Caco-2 (cell line): ENCODE data around the gene CELA2B. TPM values are rescaled to one million over a fixed set of nuclear protein-coding genes. Genes with fewer than 3 reads are reported as not detected.
"Not testable (repeated sequence)": the region's sequence is repeated elsewhere in the genome, so short reads cannot be mapped to it uniquely, and the experiment has no call there.

Experiments
- BruUV-seq: library from RNA; stranded (reverse); fragments of 400-500 nt; replicated peaks from 2 replicates; lab custom pipeline; 2021; lab: Mats Ljungman, UMichigan
- CTCF ChIA-PET: fragments of 300-600 bp; sonication (Branson Sonifier 250); formaldehyde crosslinking; loops from one replicate; lab custom pipeline; 2022; ENCODE audit warnings: antibody characterized with exemption; lab: Charles Lee
- POLR2A ChIA-PET: fragments of 300-600 bp; sonication (Branson Sonifier 250); formaldehyde crosslinking; loops from one replicate; lab custom pipeline; 2022; ENCODE audit warnings: antibody characterized with exemption; lab: Charles Lee
- DNase-seq, 2 experiments: peaks; one replicate each; pipeline versions ENCODE4 v3.0.0 to v3.0.0-alpha.2; 2020 to 2022
- H3K27me3 ChIP-seq: replicated peaks from 2 replicates; pipeline ENCODE4 v1.6.0; 2011; ENCODE audit warnings: low read length; ENCODE audit not compliant: control insufficient read depth, insufficient read depth
- H3K36me3 ChIP-seq: 2 replicates; pipeline ENCODE4 v1.5.1; 2011; ENCODE audit warnings: low read length; ENCODE audit not compliant: control insufficient read depth, insufficient read depth
- H3K4me1 ChIP-seq: fragments of 250-450 bp; sonication (Bioruptor Pico); 2 replicates; pipeline ENCODE4 v1.5.1; 2020; ENCODE audit warnings: mild to moderate bottlenecking
- H3K4me3 ChIP-seq: 2 replicates; pipeline ENCODE4 v1.5.1; 2011; ENCODE audit warnings: low read depth, mild to moderate bottlenecking, control low read depth, low read length
- H3K9me3 ChIP-seq: fragments of 250-450 bp; sonication (Bioruptor Pico); 2 replicates; pipeline ENCODE4 v1.5.1; 2020; ENCODE audit warnings: mild to moderate bottlenecking, moderate library complexity
- H3K27ac Mint-ChIP-seq: one replicate; pipeline ENCODE4 v1.8.0; 2022; ENCODE audit warnings: mixed read lengths; ENCODE audit not compliant: unreplicated experiment
- H3K27me3 Mint-ChIP-seq: one replicate; pipeline ENCODE4 v1.8.0; 2022; ENCODE audit warnings: mixed read lengths; ENCODE audit not compliant: insufficient read depth, unreplicated experiment
- H3K36me3 Mint-ChIP-seq: one replicate; pipeline ENCODE4 v1.8.0; 2022; ENCODE audit warnings: mild to moderate bottlenecking, mixed read lengths; ENCODE audit not compliant: insufficient read depth, unreplicated experiment
- H3K4me1 Mint-ChIP-seq: one replicate; pipeline ENCODE4 v1.8.0; 2022; ENCODE audit warnings: low read depth, mixed read lengths; ENCODE audit not compliant: unreplicated experiment
- H3K4me3 Mint-ChIP-seq: one replicate; pipeline ENCODE4 v1.8.0; 2022; ENCODE audit warnings: mild to moderate bottlenecking, moderate library complexity, mixed read lengths; ENCODE audit not compliant: unreplicated experiment
- H3K9me3 Mint-ChIP-seq: one replicate; pipeline ENCODE4 v1.8.0; 2022; ENCODE audit warnings: mixed read lengths; ENCODE audit not compliant: unreplicated experiment
- intact Hi-C: fragments of 100-400 bp; cut with micrococcal nuclease; formaldehyde crosslinking; loops from one replicate; pipeline ENCODE4 v1.10.0; 2022; ENCODE audit not compliant: unreplicated experiment
- total RNA-seq: library from RNA; stranded (reverse); gene quantifications from 2 replicates; pipeline ENCODE4 v1.2.3, GENCODE V29; 2022
- TF ChIP-seq, protein P1 (sequence below), 2 experiments: fragments of 200-600 bp in 1 of 2; IDR thresholded peaks; 1 replicate in 1 of 2; 2 replicates in 1 of 2; pipeline versions ENCODE4 v1.5.1 to v1.8.0; 2011 to 2022; ENCODE audit warnings: antibody characterized with exemption in 1 of 2, control low read depth in 1 of 2, inconsistent platforms in 1 of 2, low read depth in 1 of 2, low read length in 1 of 2, mild to moderate bottlenecking in 1 of 2, moderate library complexity in 1 of 2; ENCODE audit not compliant: insufficient read depth in 1 of 2, severe bottlenecking in 1 of 2, unreplicated experiment in 1 of 2

The CELA2B gene
- total RNA-seq, 1 experiment from 2014 or later, result not detected

DNA sequence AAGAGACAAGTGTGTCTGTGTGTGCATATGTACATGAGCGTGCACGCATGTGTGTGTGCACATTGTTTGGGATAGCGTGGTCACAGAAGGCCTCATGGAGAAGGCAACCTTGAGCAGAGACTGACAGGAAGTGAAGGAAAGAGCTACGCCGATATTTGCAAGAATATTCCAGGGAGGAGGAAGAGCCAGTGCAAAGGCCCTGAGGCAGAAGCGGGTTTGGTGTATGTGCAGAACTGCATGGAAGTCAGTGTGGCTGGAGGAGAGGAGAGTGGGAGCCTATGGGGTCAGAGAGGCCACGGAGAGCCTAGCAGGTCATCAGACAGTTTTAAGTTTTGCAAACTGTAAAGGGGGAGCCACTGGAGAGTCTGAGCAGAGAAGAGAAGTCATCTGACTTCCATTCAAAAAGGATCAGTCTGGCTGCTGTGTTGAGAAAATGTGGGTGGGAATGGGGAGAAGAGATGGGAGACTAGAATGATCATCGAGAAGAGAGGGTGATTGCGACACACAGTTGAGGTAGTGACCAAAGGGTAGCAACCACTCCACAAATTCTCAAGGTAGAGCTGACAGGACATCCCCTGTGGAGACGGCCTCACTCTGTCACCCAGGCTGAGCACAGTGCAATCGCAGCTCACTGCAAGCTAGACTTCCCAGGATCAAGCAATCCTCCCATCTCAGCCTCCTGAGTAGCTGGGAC lies 3.9 kb downstream of the CELA2B start:
- no peak overlapping the region for H3K27ac Mint-ChIP-seq
- CTCF ChIA-PET, result no interaction called here

DNA sequence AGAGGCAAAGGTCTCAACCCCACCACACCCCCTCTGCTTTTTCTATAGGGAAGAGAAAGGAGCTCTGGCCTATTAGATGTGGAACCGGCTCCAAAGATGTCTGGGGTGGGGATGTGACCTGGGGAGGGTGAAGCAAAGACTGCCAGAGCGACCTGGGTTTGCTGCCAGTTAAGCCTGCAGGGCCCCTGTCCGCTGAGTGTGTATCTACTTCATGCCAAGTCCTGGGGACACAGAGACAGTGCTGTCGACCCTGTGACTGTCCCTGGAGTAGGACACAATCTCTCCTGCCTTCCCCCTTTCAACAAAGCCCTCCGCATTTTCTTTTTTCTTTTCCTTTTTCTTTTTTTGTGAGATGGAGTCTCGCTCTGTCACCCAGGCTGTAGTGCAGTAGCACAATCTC lies 6.6 kb downstream of the CELA2B start:
- H3K9me3 ChIP-seq, BruUV-seq, H3K27ac Mint-ChIP-seq, intact Hi-C loops, H3K4me1 Mint-ChIP-seq, CTCF ChIA-PET, H3K4me3 Mint-ChIP-seq, H3K4me1 ChIP-seq, H3K27me3 ChIP-seq, H3K9me3 Mint-ChIP-seq, H3K36me3 Mint-ChIP-seq, DNase-seq, H3K36me3 ChIP-seq, H3K27me3 Mint-ChIP-seq, POLR2A ChIA-PET, H3K4me3 ChIP-seq: not testable (repeated sequence)

More for the DNA sequence above, 3.9 kb downstream of the CELA2B start:
- Mint-ChIP-seq H3K4me3 (no peak overlapping the region), H3K9me3 (no peaks in the 10 kb centered on the region), H3K4me1 (no peaks in the 10 kb centered on the region), H3K27me3 (no peaks in the 10 kb centered on the region), H3K36me3 (no peaks in the 10 kb centered on the region)
- H3K36me3 ChIP-seq, result no peaks in the 10 kb centered on the region
- no TSS peak for BruUV-seq
- POLR2A ChIA-PET, result no interaction called here
- H3K9me3 ChIP-seq, result no peaks in the 10 kb centered on the region
- H3K4me3 ChIP-seq, result no peak overlapping the region
- no peaks in the 10 kb centered on the region for H3K4me1 ChIP-seq
- TF ChIP-seq, protein P1, sequence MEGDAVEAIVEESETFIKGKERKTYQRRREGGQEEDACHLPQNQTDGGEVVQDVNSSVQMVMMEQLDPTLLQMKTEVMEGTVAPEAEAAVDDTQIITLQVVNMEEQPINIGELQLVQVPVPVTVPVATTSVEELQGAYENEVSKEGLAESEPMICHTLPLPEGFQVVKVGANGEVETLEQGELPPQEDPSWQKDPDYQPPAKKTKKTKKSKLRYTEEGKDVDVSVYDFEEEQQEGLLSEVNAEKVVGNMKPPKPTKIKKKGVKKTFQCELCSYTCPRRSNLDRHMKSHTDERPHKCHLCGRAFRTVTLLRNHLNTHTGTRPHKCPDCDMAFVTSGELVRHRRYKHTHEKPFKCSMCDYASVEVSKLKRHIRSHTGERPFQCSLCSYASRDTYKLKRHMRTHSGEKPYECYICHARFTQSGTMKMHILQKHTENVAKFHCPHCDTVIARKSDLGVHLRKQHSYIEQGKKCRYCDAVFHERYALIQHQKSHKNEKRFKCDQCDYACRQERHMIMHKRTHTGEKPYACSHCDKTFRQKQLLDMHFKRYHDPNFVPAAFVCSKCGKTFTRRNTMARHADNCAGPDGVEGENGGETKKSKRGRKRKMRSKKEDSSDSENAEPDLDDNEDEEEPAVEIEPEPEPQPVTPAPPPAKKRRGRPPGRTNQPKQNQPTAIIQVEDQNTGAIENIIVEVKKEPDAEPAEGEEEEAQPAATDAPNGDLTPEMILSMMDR (IDR thresholded peaks at IDR 0.05; ENCODE audit: insufficient read depth in 1 of 2, low read depth in 1 of 2, low read length in 1 of 2, severe bottlenecking in 1 of 2, unreplicated experiment in 1 of 2), result no peak
- intact Hi-C loops, result no loop called here
- no peaks in the 10 kb centered on the region for H3K27me3 ChIP-seq
- no peak for DNase-seq

DNA sequence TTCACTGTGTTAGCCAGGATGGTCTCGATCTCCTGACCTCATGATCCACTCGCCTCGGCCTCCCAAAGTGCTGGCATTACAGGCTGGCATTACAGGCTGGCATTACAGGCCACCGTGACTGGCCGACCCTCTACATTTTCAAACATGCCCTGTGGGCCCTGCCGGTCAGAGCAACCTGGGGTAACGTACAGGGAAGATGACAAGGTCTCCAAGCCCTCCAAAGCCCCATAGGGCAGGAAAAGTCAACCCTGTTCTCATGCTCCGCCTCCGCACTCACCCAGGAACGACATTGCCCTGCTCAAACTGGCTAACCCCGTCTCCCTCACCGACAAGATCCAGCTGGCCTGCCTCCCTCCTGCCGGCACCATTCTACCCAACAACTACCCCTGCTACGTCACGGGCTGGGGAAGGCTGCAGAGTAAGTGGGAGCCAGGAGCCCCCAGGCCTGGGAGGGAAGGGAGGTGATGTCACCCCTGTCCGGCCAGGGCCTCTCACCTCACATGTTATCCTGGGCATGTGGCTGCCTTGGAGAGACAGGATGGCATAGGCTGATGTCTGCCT lies 7.2 kb downstream of the CELA2B start:
- H3K4me3 ChIP-seq, H3K27me3 Mint-ChIP-seq, H3K27ac Mint-ChIP-seq, H3K4me3 Mint-ChIP-seq, H3K9me3 Mint-ChIP-seq, H3K36me3 ChIP-seq, H3K4me1 ChIP-seq, H3K36me3 Mint-ChIP-seq, POLR2A ChIA-PET, H3K9me3 ChIP-seq, H3K27me3 ChIP-seq, BruUV-seq, CTCF ChIA-PET, intact Hi-C loops, H3K4me1 Mint-ChIP-seq, DNase-seq: not testable (repeated sequence)

DNA sequence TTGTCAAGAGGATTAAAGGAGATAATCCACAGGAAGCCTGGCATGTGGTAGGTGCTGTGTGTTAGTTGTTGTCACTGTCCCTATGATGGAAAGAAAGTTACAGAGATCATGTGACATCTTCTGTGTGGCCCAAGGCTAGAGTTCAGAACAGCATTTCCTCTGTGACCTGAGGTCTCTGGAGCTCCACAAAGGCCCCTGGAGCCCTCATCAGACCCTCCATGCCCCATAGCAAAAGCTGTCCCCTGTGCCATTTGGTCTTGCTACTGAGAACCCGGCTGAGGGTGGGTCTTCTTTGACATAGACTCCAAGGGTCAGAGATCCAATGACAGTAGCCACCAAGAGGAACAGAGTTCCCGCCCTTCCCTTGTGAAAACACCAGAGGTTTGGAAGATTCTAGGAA lies 8.1 kb downstream of the CELA2B start:
- H3K4me1 ChIP-seq, result no peaks in the 10 kb centered on the region
- no TSS peak for BruUV-seq
- no peak for DNase-seq
- H3K9me3 ChIP-seq, result no peaks in the 10 kb centered on the region
- Mint-ChIP-seq H3K36me3 (no peaks in the 10 kb centered on the region), H3K4me1 (no peaks in the 10 kb centered on the region), H3K27me3 (no peaks in the 10 kb centered on the region), H3K4me3 (no peak overlapping the region), H3K27ac (no peak overlapping the region), H3K9me3 (no peaks in the 10 kb centered on the region)
- no peaks in the 10 kb centered on the region for H3K27me3 ChIP-seq
- TF ChIP-seq, protein P1 (IDR thresholded peaks at IDR 0.05; ENCODE audit: insufficient read depth in 1 of 2, low read depth in 1 of 2, low read length in 1 of 2, severe bottlenecking in 1 of 2, unreplicated experiment in 1 of 2), result no peak
- POLR2A ChIA-PET, result no interaction called here
- H3K36me3 ChIP-seq, result no peaks in the 10 kb centered on the region
- no peak overlapping the region for H3K4me3 ChIP-seq
- CTCF ChIA-PET, result no interaction called here
- intact Hi-C loops, result no loop called here

DNA sequence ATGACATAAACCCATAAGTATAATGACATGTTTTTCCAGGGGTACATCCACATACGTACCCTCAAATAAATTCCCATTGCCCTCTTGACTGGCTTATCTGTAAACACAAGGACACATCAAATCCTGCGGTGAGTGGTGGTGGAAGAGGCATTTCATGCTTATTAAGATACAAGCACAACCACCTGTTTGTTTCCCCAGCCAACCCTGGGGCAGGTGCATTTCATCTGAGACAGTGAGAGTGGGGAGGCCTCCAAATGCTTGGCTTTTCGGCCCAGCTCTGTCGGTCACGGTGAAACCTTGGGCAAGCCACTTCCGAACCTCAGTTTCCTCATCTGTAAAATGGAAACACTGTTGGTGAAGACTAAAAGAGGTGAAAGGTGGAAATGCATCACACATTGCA lies 8.5 kb downstream of the CELA2B start:
- H3K27me3 ChIP-seq, intact Hi-C loops, H3K36me3 ChIP-seq, H3K4me3 Mint-ChIP-seq, CTCF ChIA-PET, DNase-seq, H3K4me3 ChIP-seq, H3K4me1 Mint-ChIP-seq, H3K9me3 ChIP-seq, POLR2A ChIA-PET, BruUV-seq, H3K27me3 Mint-ChIP-seq, H3K4me1 ChIP-seq, H3K27ac Mint-ChIP-seq, H3K36me3 Mint-ChIP-seq, H3K9me3 Mint-ChIP-seq: not testable (repeated sequence)
